HUDEP-2 (cell line): ENCODE measurements around the gene FAR1.

ENCODE experiments used
- DNase-seq, 76 experiments: peaks; one replicate each; lab custom pipeline; 2025; ENCODE audit not compliant: unreplicated experiment in 76 of 76; lab: John Stamatoyannopoulos, UW

Gene FAR1

DNA sequence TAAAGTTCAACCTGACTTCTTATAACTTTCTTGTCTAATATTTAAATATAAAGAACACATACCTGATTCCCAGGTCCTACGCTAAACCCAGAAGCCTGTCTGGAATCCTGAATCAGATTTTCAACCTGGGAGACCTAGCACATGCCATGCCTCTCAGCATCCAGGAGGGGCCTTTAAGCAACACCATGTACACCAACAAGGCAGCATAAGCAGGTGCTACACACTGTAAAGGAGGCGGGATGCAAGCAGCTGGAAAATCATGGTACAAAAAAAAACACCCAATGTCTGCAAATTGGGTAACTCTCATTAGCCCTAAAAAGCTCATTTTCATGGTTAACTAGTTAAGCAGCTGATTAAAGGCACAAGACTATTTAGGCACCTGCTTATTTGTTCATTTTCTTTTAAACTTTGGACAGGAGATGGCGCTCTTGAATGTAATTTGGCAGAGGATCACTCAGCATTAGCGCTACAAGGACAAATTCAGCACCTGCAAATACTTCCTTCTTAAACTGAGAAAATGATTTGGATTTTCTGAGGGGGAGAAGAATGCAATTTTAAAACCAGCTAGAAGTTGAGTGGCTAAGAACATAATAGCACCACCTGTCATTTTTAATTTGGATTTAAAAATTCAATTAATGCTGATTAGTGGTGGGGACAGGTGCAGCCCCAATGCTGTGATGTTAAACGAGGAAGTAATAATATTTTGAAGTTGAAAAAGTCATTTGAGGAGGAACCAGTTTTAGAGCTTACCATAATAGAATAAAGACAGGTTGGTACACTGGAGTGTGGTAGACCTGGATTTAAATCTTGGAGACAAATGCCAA is 104.0 kb downstream of the FAR1 start:
- DNase-seq: peak in 38 of 76 experiments; percentile 4 to 72 (median 58)

DNA sequence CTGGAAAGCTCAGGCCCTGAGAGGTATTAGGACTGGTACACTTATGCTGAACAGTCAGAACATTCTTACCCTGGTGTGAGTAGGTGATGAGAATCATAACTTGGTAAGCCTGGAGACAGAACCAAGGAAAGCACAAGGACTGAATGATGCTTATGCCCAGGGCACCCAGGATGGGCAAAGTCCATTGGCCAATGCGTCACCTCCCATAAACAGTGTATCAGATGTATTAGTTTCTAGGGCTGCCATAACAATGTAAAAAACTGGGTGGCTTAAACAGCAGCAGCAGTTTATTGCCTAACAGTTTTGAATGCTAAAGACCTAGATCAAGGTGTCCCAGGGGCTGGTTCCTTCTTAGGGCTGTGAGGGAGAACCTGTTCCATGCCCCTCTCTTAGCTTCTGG is 107.0 kb downstream of the FAR1 start:
- DNase-seq: no peak

- DNase-seq: peak in 32 of 76 experiments; percentile 3 to 47 (median 20)
These were observed 107.8 kb downstream of the FAR1 start for GRCh38 chr11:13776134-13776815.

DNA sequence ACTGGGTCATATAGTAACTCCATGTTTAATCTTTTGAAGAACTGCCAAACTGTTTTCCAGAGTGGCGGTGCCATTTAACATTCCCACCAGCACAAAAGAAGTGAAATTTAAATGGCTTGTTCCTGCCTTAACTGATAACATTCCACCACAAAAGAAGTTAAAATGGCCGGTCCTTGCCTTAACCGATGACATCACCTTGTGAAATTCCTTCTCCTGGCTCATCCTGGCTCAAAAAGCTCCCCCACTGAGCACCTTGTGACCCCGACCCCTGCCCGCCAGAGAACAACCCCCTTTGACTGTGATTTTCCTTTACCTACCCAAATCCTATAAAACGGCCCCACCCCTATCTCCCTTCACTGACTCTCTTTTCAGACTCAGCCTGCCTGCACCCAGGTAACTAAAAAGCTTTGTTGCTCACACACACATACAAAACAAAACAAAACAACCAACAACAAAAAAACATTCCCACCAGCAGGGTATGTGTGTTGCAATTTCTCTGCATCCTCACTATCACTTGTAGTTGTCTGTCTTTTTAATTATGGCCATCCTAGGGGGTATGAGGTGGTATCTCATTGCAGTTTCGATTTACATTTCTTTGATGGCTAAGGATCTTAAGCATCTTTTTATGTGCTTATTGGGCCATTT is 109.0 kb downstream of the FAR1 start:
- DNase-seq: no peak

GRCh38 chr11:13778345-13778744 is 109.9 kb downstream of the FAR1 start:
- DNase-seq: no peak

- DNase-seq: no peak
These were observed 112.7 kb downstream of the FAR1 start for GRCh38 chr11:13781153-13781552.
